ENCODE data around the gene ADARB2.

The ADARB2 gene

DNA sequence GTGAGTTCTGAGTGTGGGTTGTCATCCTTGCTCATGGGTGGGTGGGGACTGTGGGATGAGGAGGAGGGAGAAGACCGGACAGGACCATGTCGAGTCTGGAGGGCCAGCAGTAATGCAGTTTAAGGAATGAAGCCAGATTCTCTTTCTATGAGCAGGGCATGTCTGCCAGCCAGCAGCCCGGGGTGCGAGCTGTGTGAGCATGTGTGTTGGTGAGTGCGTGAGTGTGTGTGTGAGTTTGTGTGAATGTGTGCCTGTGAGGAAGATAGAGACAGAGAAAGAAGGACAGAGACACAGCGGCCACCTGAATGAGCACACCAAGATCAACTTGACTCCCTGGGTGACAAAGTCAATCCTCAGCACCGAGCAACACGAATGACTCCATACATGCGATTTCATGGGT is 52.3 kb downstream of the ADARB2 start:
- no peak for DNase-seq (ENCODE audit: low read depth)

DNA sequence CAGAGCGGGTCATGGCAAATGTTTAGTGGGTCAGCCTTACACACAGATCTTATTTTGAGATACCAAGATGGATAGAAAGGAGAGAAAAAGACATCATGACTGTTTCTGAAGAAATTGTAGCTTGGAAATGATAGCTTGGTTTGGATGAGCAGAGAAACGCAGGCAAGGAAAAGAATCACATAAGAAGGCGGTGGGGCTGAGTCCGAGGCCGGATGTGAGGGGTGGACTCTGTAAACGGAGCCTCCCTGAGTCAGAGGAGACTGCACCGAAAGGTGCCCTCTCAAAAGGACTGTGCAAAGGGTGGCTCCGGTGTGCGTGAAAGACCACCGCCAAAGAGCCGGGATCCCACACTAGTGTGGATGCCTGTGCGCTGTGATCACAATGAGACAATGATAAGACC is 53.7 kb downstream of the ADARB2 start:
- no peak for DNase-seq (ENCODE audit: low read depth)

DNA sequence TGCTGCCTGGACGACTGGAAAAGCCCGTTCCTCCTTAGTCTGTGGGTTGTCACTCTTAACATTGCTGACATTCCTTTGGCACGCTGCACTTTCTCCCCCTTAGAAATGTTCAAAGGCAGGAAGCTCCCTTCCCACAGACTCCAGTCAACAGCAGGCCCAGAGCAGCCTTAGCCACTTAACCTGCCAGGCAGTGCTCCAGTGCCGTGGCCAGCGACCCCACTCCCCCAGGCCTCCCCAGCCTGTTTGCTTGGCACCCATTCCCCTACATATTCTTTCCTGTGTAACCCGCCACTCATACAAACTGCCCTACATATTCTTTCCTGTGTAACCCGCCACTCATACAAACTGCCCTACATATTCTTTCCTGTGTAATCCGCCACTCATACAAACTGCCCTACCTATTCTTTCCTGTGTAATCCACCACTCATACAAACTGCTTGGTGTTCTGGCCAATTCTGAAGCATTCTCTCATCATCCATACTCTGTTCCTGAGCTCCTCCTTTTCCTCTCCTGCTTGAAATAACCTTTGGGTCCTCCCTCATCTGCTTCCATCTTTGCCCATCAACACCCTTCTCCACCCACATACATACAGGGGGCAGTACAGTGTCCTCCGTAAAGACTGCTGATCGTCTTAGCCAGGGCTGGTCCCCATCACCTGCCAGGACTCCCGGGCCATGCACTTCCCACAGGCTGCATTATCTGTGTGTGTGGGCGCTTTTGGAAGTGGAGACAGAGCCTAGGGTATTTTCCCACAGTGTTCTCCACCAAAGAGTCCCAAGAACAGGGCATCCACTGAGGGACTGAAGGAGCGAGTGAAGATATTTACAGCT is 57.3 kb downstream of the ADARB2 start:
- DNase-seq (ENCODE audit: low read depth), result no peak

DNA sequence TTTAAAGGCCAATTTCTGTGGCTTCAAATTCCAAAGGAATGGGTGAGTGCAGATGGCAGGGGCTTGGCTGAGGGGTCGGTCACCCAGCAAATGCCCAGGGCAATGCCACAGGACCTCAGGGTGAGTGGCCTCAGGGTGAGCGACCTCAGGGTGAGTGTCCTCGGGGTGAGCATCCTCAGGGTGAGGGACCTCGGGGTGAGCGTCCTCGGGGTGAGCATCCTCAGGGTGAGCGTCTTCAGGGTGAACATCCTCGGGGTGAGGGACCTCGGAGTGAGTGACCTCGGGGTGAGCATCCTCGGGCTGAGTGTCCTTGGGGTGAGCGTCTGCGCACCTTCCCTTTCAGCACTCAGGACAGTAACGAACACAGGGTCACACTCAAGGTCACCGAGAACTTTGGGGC is 59.2 kb downstream of the ADARB2 start:
- no peak for DNase-seq (ENCODE audit: low read depth)

DNA sequence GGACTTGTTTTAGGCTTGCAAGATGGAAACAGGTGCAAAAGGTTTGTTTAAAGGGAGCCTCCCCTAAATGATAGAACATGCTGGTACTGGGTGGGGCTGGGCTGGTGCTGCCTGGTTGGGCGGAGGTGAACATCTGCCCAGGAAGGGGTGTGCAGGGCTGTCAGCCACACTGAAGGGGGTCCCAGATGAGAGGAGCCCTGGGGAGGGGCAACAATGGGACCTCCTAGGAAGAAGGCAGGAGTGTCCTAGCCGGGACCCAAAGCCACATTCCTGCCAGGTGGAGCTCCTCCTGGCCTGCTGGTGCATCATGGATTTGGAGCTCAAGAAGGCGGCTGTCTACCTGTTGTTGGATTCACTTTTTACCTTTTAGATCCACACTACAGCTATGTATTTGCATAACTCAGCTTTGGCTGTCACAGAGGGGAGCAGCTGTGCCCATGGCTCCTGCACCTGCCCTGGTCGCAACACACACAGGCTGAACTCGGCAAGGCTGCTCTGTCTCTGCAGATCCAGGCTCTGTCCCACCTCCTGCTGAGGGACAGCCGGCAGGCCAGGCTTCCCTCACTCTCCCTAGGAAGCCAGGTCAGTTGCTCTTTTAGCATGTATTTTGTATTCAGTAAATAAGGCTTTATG is 59.9 kb downstream of the ADARB2 start:
- DNase-seq (ENCODE audit: low read depth), result no peak

DNA sequence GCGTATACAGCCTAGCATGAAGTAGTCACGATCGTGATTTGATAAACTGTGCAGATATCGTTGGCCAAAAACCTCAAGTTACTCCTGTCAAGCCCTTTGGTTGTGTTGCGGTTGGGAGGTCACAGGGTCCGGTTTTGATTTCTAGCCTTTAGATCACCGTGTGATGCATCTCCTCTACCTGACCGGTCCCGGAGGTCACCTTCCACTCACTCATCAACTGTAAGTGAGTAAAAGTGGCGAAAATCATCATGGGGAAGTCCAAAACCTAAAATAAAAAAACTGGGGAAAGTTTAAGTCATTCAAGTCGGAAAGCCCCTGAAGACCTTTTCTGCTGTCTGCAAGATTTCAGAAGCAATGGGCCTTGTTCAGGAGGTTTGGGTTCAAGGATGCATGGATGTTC is 62.8 kb downstream of the ADARB2 start:
- DNase-seq (ENCODE audit: low read depth), result no peak

DNA sequence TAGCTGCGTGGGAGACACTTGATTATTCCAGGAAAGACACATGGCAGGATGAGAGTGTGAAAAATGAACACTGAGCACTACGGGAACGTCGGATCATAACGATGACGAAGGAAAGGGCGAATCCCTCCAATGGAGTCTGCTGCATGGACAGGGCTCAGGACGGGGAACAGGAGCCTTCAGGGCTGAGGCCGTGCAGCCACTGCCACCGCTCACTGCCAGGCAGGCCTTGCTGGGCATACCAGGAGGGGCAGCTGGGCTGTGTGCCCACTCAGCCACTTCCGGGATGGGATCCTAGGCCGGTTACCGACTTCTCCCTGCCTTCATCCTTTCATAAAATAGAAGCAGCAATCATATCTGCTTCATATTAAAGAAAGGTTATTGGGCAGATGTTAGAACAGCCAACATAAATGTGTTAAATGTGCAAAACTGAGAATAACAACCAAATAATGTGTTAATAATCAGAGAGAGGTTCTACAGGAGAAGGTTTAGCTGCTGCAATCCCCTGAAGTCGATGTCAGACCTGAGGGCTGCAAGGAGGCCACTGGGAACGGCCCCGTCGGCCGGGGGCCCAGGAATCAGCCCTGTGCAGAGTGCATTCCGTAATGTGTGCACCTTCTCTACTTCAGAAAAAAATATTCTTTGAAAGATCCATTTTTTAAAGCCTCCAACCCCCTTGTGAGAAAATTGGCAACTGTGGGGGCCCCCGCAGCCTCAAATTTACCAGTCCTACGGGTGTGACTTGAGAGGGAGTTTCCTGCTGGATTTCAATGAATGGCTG is 63.6 kb downstream of the ADARB2 start:
- DNase-seq (ENCODE audit: low read depth), result no peak

DNA sequence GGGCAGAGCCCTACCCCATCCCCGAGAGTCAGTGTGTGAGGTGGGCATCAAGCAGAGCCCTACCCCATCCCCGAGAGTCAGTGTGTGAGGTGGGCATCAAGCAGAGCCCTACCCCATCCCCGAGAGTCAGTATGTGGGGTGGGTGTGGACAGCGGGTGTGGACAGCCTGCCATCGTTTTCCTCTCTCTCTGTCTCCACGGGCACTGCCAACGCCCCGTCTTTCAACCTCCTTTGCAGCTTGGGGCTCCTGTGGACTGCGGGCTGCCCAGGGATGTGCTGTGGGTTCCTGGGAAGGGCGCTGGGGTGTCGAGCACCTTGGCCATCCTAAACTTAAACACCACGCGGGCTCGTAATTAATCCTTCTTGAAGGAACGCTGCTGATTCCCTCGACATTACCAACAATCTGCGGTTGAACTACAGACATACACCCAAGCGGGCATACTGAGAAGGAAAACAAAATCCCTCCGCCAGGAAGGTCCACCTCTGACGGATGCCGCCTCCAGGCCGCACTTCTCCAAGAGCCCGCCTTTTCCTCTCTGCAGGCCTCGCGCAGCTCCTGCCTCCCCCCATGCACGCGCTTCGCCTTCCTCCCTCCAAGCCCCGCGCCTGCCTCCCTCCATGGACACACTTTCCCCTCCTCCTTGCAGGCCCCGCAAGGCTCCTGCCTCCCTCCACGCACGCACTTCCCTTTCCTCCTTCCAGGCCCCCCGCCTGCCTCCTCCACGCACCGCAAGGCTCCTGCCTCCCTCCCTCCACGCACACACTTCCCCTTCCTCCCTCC is 65.1 kb downstream of the ADARB2 start:
- DNase-seq (ENCODE audit: low read depth), result no peak

DNA sequence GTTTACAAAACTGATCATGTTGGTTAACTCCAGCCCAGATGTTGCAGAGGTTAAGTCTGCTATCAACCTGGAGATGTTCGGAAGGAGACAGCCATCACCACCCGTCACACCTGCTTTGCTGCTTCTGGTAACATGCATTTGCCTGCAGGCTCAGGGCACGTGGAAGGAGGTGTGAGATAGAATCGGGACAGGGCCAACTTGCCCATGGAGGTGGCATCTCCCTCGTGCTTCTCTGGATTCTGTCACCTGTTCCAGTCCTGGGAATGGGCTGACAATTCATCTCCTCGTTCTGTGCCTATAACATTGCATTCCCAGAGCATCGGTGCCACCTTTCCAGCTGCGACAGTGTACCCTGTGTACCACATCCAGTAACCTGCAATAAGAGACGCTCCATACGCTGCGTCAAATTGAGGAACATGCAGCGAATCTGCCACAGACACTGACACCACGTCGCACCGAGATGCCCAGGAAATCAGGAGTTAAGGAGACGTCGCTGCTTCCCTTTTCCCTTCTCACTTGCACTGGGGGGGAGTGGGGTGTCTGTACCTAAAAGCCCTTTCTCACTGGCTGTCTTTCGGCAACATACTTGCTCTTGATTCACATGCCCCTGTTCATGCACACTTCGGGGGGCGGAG is 65.8 kb downstream of the ADARB2 start:
- DNase-seq (ENCODE audit: low read depth), result no peak

DNA sequence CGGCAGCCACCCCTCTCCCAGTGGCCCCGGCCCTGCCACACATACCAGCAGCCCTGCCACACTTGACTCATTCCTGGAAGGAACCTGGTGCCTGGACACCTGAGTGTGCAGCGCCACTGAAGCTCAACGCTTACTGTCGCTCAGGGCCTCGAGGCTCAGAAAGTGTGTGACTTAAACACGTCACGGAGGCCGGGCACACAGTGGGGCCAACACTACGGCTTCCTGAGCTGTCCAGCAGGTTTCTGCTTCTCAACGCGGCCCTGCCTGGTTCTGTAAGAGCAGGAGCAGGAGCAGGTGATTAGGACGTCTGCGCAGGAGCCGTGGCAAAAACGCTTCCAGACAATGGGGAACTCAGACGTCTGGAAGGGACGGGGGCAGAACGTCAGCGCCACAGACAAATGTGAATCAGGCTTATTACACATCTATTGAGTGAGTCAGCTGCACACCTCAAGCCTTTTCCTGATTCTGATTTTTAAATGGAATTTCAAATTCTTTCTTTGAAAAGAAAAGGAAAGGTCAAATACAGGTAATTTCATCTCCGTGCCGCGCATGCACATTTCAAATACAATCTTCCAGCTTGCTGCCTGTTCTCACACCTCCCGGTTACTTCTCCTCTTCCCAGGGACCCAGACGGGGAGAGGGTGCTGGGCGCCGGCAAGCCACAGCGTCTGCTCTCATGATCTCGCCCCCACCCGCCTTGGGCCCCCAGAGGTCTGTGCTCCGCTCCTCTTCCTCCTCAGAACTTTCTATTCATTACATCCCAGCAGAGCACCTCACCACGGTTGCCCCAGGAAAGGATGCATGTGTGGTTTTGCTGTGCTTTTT is 66.6 kb downstream of the ADARB2 start:
- no peak for DNase-seq (ENCODE audit: low read depth)

DNA sequence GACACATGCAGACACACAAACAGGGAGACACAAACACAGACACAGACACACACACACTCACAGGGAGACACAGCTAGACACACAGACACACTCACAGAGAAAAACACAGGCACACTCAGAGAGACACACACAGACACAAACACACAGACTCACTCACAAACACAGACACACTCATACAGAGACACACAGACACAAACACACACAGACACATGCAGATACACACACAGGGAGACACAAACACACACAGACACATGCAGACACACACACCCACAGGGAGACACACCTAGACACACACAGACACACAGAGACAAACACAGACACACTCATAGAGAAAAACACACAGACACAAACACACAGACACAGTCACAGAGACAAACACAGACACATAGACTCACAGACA is 67.9 kb downstream of the ADARB2 start:
- no peak for DNase-seq (ENCODE audit: low read depth)

DNA sequence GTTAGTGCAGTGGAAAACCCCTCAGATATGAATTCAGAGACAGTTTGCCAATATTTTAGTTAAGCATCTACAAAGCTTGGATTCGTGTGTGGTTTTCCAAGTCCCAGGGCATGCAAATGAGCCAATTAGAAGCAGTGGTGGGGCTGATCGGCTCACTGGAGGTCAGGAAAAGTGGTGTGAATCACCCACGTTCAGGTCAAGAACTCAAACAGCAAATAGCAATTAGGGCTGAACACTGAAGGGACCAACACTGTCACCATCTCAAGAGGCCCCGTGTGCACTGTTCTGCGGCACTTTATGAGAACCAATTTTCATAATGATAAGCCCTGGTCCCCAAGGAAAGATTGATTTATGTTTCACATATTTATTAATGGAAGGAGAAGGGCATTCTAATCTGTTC is 68.9 kb downstream of the ADARB2 start:
- no peak for DNase-seq (ENCODE audit: low read depth)

DNA sequence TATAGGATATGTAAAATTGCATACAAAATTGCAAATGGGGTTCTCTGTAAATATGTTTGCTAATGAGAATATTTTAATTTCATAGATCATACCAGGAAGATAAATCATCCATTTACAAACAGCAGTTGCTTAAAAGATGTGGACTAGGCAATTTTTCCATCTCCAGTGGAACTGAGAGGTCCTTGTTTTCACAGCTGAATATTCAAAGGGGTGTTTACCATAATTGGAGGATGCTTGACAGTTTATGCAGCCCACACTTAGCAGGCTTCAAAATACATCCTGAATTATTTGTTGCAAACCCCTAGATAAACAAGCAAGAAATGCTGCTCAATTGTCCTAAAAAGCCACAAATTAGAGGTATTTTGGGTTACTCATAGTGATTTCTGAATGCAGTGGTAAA is 69.9 kb downstream of the ADARB2 start:
- no peak for DNase-seq (ENCODE audit: low read depth)

DNA sequence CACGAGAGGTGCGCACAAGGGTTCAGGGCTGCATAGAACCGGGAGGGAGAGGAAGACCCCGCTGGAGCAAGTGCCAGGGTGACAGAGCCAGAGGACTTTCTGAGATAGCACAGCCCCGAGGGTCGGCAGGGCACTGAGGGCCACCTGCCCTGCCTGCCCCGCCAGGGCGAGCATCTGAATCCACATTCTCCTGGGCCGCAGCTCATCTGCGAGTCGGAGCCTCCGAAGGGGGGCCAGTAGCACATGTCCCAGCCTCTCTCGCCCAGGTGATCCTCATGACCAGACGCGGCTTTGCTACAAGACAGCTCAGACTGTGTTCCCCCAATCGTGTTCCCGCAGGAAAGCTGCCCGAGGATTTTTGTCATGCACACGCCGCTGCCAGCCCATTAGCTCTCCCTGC is 71.2 kb downstream of the ADARB2 start:
- DNase-seq (ENCODE audit: low read depth), result no peak

DNA sequence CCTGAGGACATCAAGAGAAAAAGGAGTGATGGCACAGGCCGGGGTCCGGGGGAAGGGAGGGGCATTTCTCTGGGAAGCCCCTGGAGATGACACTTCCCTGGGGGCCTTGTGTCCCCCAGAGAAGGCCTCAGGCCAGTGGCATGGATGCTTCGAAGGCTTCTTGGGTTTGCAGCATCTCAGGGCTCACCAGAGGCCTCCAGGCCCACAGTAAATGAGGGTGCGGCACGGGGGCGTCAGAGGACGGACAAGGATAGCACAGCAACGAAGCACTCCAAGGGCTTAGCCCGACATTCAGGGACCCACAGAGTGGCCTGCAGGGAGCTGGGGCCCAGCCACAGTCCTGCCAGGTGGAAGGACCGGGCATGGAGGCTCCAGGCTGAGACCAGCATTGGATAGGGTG is 71.6 kb downstream of the ADARB2 start:
- DNase-seq (ENCODE audit: low read depth), result no peak

DNA sequence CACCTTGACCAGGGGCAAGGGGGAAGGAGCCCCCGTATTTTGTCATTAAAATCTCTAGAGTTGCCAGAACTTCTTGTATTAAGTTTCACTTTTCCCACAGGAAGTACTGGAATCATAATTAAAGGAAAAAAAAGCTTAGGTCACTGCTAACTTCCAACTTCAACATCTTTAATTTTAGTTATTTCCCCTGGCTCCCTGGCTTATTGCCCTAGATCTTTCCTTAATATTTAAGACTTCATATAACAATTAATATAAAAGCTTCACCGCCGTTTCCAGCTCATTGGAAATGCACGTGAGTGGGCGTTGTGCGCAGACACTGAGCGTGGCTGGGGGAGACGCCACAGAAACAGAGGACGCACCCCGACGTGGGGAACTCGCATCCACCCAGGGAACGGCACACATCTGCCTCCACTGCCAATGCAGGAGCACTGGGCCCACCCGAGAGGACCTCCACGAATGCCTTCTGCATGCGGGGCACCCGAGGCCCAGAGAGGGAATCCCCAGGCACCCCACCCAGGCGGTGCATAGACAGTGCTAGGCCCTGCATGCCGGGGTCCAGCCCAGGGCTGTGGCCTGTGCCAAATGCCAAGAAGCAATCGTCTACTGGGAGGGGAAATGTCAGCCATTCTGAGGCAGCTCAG is 72.2 kb downstream of the ADARB2 start:
- no peak for DNase-seq (ENCODE audit: low read depth)

DNA sequence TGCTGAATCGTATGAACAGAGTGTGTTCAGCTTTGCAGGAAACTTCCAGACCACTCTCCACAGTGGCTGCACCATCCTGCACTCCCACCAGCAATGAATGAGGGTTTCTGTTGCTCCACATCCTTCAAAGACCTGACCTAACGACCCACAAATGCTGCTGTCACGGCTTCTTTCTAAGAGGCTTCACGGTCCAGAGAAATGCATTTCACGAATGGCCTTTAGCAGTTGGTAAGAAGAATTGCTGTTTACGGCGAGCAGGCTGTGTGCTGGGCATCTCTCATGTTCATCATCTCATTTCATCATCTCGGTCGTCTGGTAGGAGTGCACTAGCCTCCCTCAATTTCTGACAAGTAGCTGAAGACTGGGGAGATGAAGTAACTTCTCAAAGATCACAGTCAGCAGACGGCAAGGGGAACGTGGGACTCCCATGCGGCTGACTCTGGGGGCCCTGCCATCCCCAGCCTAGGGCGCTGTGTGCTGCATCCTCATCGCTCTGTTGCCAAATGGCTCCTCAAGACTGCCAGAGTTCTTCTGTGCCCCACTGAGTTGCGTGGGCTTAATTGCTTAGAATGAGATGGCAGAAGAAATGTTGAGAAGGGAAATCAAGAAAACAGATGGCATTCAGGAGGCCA is 72.9 kb downstream of the ADARB2 start:
- no peak for DNase-seq (ENCODE audit: low read depth)

DNA sequence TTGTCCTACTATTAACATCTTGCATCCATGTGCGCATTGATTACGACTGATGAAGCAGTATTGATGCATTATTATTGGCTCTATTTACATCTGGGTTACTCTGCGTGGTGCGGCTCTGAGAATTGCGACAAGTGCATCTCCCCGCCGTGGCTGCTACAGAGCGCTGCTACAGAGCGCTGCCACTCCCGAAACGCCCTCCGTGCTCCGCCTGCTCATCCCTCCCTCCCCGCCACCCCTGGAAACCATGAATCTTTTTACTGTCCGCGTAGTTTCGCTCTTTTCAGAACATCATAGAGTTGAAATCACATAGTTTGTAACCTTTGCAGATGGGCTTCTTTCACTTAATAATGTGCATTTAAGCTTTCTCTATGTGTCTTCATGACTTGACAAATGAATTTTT is 74.1 kb downstream of the ADARB2 start:
- DNase-seq (ENCODE audit: low read depth), result no peak

DNA sequence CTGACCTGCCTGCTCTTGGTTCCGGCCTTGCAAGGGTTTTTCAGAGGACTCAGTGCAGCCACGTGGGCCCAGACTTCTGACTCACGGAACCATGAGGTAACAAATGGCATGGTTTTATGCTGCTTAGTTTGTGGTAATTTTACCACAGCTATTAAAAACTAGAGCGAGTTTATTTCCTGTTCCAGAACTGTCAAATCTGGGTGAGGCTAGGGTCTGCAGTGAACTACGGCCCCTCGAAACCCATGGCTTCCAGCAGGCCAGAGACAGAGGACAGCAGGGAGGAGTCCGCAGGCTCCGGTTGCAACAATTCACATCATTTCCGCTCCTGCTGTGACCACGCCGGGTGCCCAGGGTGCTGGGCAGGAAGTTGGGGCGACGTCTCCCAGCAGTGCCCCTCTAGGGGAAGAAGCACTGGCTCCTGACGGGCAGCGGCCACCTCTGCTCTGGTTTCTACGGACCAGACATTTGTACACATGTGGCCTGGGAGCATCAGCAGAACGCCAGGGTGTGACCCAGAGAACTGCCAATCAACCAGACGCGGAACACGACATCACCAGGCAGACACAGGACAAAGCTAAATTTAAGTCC is 74.8 kb downstream of the ADARB2 start:
- no peak for DNase-seq (ENCODE audit: low read depth)

Data from stimulated activated CD8-positive, alpha-beta memory T cell treated with anti-CD3 and anti-CD28 coated beads, Interleukin-7, amount 100 ng/mL, for 24 hours (primary cell).